UCSD-AML1 (cell line): ENCODE results near the gene VPS13C.

Source experiments
- DNase-seq: peaks from one replicate; lab custom pipeline; 2025; ENCODE audit not compliant: unreplicated experiment; lab: John Stamatoyannopoulos, UW

VPS13C gene

GRCh38 chr15:62079594-62079993, 19.3 kb upstream of the VPS13C start:
- DNase-seq = no peak

- no peak for DNase-seq
These were observed 15.5 kb upstream of the VPS13C start for GRCh38 chr15:62075595-62076277.

- no peak for DNase-seq
These were observed 11.6 kb upstream of the VPS13C start for GRCh38 chr15:62071711-62072308.

GRCh38 chr15:62069551-62069950, 9.3 kb upstream of the VPS13C start:
- DNase-seq = no peak

- DNase-seq = no peak
These were observed 8.5 kb upstream of the VPS13C start for GRCh38 chr15:62068810-62069167.

GRCh38 chr15:62068071-62068809, 8.0 kb upstream of the VPS13C start:
- peak; percentile 46 for DNase-seq

- DNase-seq = no peak
These were observed 7.3 kb upstream of the VPS13C start for GRCh38 chr15:62067448-62068044.

- peak; percentile 41 for DNase-seq
These were observed 6.6 kb upstream of the VPS13C start, which contains the start of gene C2CD4A for GRCh38 chr15:62066663-62067447. Gene C2CD4A, plus strand, starts transcription at chr15:62066977. Its CDS starts 637 bp downstream, at chr15:62067614.

GRCh38 chr15:62063825-62064635, 3.8 kb upstream of the VPS13C start:
- no peak for DNase-seq

GRCh38 chr15:62060896-62061280, 641 bp upstream of the VPS13C start:
- no peak for DNase-seq

- peak; percentile 72 for DNase-seq
These were observed 483 bp downstream of the VPS13C start for GRCh38 chr15:62059816-62060112.

- DNase-seq = no peak
These were observed 985 bp downstream of the VPS13C start for GRCh38 chr15:62059108-62059815.

- DNase-seq = no peak
These were observed 1.8 kb downstream of the VPS13C start for GRCh38 chr15:62058327-62059028.

GRCh38 chr15:62057341-62057980, 2.8 kb downstream of the VPS13C start:
- no peak for DNase-seq

GRCh38 chr15:62054979-62055378, 5.3 kb downstream of the VPS13C start:
- DNase-seq = no peak

GRCh38 chr15:62053439-62054085, 6.7 kb downstream of the VPS13C start:
- no peak for DNase-seq

GRCh38 chr15:62052713-62053112, 7.5 kb downstream of the VPS13C start:
- no peak for DNase-seq

GRCh38 chr15:62051166-62051565, 9.1 kb downstream of the VPS13C start:
- DNase-seq = no peak
